Mesodermal cell (in vitro differentiated cells): Measurements from ENCODE around the gene FYCO1.

ENCODE experiments used
- H3K27ac ChIP-seq: 2 replicates; pipeline ENCODE4 v1.7.0; 2013; ENCODE audit warnings: mild to moderate bottlenecking, low read depth, low read length, moderate library complexity; ENCODE audit not compliant: severe bottlenecking
- H3K36me3 ChIP-seq: 2 replicates; pipeline ENCODE4 v1.7.1; 2013; ENCODE audit warnings: mild to moderate bottlenecking, low read length, moderate library complexity; ENCODE audit not compliant: control insufficient read depth, insufficient read depth
- H3K4me1 ChIP-seq: one replicate; pipeline ENCODE4 v1.7.1; 2013; ENCODE audit warnings: mild to moderate bottlenecking, low read length; ENCODE audit not compliant: insufficient read depth, control insufficient read depth, poor library complexity, severe bottlenecking
- H3K4me3 ChIP-seq: 2 replicates; pipeline ENCODE4 v1.7.0; 2013; ENCODE audit warnings: low read length, control low read depth, mild to moderate bottlenecking; ENCODE audit not compliant: insufficient read depth, poor library complexity, severe bottlenecking; ENCODE audit errors: extremely low read depth
- H3K9me3 ChIP-seq: 2 replicates; pipeline ENCODE4 v1.7.1; 2013; ENCODE audit warnings: mild to moderate bottlenecking, low read length, moderate library complexity; ENCODE audit not compliant: control insufficient read depth
- WGBS, 2 experiments: methylation state at CpG; one replicate each; pipeline ENCODE4 v1.1.5; 2013; ENCODE audit warnings: missing lambda C conversion rate in 2 of 2; ENCODE audit not compliant: insufficient coverage in 2 of 2; 5-methylcytosine and 5-hydroxymethylcytosine counted together

Gene FYCO1

GRCh38 chr3:45983770-45984169, 11.9 kb downstream of the FYCO1 start:
- no peak overlapping the region for H3K4me3 ChIP-seq
- no peaks in the 10 kb centered on the region for H3K9me3 ChIP-seq
- peaks cover 50% of the 10 kb centered on the region for H3K36me3 ChIP-seq
- 94 to 97% methylated on average over 3 of the region's 3 CpGs for WGBS, 2 experiments
- no peak overlapping the region for H3K27ac ChIP-seq
- H3K4me1 ChIP-seq, result peaks cover 39% of the 10 kb centered on the region

GRCh38 chr3:45981346-45982074, 14.1 kb downstream of the FYCO1 start:
- WGBS, 2 experiments, result 71 to 90% methylated on average over 2 of the region's 2 CpGs
- peaks cover 65% of the 10 kb centered on the region for H3K36me3 ChIP-seq

GRCh38 chr3:45980819-45981218, 14.8 kb downstream of the FYCO1 start:
- WGBS, 2 experiments, result 91 to 100% methylated on average over 2 of the region's 2 CpGs
- Histone ChIP-seq H3K36me3 (peaks cover 66% of the 10 kb centered on the region), H3K4me3 (no peak overlapping the region)

More at GRCh38 chr3:45981346-45982074, 14.1 kb downstream of the FYCO1 start:
- Histone ChIP-seq H3K9me3 (no peaks in the 10 kb centered on the region), H3K4me1 (peaks cover 20% of the 10 kb centered on the region), H3K4me3 (no peak overlapping the region), H3K27ac (peak overlapping the region; percentile 7)

GRCh38 chr3:45980229-45980813, 15.3 kb downstream of the FYCO1 start:
- no peak overlapping the region for H3K4me3 ChIP-seq
- H3K27ac ChIP-seq, result no peak overlapping the region
- peaks cover 71% of the 10 kb centered on the region for H3K36me3 ChIP-seq
- WGBS, 2 experiments, result 100% methylated on average over 1 of the region's 7 CpGs; no CpG with 5 or more reads in 1 of the 2 experiments
- H3K4me1 ChIP-seq, result peaks cover 13% of the 10 kb centered on the region
- H3K9me3 ChIP-seq, result no peaks in the 10 kb centered on the region

More at GRCh38 chr3:45980819-45981218, 14.8 kb downstream of the FYCO1 start:
- Histone ChIP-seq H3K9me3 (no peaks in the 10 kb centered on the region), H3K27ac (no peak overlapping the region), H3K4me1 (peaks cover 13% of the 10 kb centered on the region)

- peaks cover 73% of the 10 kb centered on the region for H3K36me3 ChIP-seq
- H3K9me3 ChIP-seq, result no peaks in the 10 kb centered on the region
- peaks cover 13% of the 10 kb centered on the region for H3K4me1 ChIP-seq
- H3K27ac ChIP-seq, result no peak overlapping the region
- whole genome bisulfite sequencing, 2 experiments, result 94% methylated on average over 4 of the region's 4 CpGs
- no peak overlapping the region for H3K4me3 ChIP-seq
Measured at GRCh38 chr3:45979378-45979777, 16.2 kb downstream of the FYCO1 start.

- peaks cover 8% of the 10 kb centered on the region for H3K4me1 ChIP-seq
- peaks cover 61% of the 10 kb centered on the region for H3K36me3 ChIP-seq
- H3K27ac ChIP-seq, result no peak overlapping the region
- WGBS, 2 experiments, result 82 to 100% methylated on average over 2 to 3 of the region's 5 CpGs
- no peaks in the 10 kb centered on the region for H3K9me3 ChIP-seq
- no peak overlapping the region for H3K4me3 ChIP-seq
Measured at GRCh38 chr3:45978006-45978761, 17.4 kb downstream of the FYCO1 start.

- Histone ChIP-seq H3K4me3 (no peak overlapping the region), H3K9me3 (no peaks in the 10 kb centered on the region), H3K27ac (no peak overlapping the region), H3K4me1 (peaks cover 6% of the 10 kb centered on the region), H3K36me3 (peaks cover 48% of the 10 kb centered on the region)
- 93 to 98% methylated on average over 4 to 6 of the region's 6 CpGs for WGBS, 2 experiments
Measured at GRCh38 chr3:45976191-45977091, 19.2 kb downstream of the FYCO1 start.

GRCh38 chr3:45975686-45976085, 19.9 kb downstream of the FYCO1 start:
- 83 to 93% methylated on average over 3 to 4 of the region's 5 CpGs for WGBS, 2 experiments

GRCh38 chr3:45974686-45975085, 20.9 kb downstream of the FYCO1 start:
- no peaks in the 10 kb centered on the region for H3K9me3 ChIP-seq
- H3K36me3 ChIP-seq, result peaks cover 46% of the 10 kb centered on the region
- 79 to 100% methylated on average over 1 to 4 of the region's 4 CpGs for WGBS, 2 experiments
- H3K27ac ChIP-seq, result no peak overlapping the region
- H3K4me3 ChIP-seq, result no peak overlapping the region
- peaks cover 4% of the 10 kb centered on the region for H3K4me1 ChIP-seq

More at GRCh38 chr3:45975686-45976085, 19.9 kb downstream of the FYCO1 start:
- Histone ChIP-seq H3K27ac (no peak overlapping the region), H3K9me3 (no peaks in the 10 kb centered on the region), H3K4me1 (peaks cover 4% of the 10 kb centered on the region), H3K36me3 (peaks cover 46% of the 10 kb centered on the region), H3K4me3 (no peak overlapping the region)
